NOMO-1 treated with DMSO at 0.1 percent for 48 hours (cell line): ENCODE results near the gene LRRC8E.
"Not testable (repeated sequence)": the region's sequence is repeated elsewhere in the genome, so short reads cannot be mapped to it uniquely, and the experiment has no call there.

ENCODE experiments used
- DNase-seq: peaks from one replicate; lab custom pipeline; 2025; ENCODE audit not compliant: unreplicated experiment; lab: John Stamatoyannopoulos, UW

LRRC8E gene

DNA sequence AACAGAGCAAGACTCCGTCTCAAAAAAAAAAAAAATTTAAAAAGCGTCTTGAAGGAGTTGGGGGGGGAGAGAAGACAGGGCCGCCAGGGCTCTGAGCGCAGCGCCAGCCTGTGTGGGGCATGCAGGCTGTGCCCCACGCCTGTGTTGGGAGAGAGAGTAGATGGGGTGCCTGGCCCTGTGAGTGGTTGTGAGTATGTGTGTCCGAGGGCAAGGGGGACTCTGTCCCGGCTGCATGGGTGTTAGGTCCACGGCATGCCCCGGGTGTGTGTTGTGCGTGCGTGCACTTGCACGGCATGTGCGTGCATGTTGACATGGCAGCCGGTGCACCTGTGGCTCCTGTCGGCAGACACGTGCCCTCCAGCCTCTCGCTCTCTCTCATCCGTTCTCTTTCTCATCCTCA lies 18.8 kb downstream of the LRRC8E start:
- DNase-seq = no peak

DNA sequence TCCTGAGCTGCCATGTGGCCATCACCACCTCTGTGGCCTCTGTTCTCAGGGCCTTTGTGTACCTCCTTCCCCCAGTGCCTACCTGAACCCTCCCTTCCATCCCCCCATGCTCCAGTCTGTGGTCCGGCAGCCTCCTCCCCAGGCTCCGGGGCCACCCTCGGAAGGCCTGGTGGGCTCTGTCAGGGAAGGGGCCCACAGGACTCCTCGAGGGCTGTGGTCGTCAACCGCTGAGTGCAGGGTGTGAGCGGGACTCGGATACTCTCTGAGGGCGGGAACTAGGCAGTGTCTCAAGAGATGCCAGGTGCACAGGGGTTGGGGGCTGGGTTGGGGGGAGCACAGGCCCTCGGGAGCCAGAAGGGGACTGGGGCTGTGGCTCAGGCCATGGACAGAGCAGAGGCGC lies 19.2 kb downstream of the LRRC8E start:
- DNase-seq = no peak

DNA sequence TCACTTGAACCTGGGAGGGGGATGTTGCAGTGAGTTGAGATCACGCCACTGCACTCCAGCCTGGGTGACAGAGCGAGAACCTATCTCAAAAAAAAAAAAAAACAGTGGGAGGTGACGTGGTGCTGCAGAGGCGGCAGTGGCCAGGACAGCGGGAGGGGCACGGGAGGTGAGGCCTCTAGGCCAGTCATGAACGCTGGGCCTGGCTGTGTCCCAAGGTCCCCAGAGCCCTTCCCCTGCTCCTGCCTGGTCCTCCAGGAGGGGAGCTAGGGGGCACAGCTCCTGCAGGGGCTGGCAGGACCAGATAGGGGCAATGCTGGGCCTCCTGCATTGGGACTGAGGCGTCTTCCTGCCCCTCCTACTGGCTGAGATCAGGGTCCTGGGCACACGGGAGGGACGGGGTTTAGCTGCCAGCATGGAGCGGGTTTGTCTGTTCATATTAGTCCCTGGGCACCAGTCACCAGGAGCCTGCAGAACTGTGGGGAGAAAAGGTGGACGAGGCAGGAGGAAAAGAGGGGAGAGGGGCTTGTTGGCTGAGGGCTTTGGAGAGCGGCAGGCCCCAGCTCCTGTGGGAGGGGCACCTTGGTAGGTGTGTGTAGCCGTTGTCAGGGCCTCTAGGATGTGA lies 19.9 kb downstream of the LRRC8E start:
- no peak for DNase-seq

DNA sequence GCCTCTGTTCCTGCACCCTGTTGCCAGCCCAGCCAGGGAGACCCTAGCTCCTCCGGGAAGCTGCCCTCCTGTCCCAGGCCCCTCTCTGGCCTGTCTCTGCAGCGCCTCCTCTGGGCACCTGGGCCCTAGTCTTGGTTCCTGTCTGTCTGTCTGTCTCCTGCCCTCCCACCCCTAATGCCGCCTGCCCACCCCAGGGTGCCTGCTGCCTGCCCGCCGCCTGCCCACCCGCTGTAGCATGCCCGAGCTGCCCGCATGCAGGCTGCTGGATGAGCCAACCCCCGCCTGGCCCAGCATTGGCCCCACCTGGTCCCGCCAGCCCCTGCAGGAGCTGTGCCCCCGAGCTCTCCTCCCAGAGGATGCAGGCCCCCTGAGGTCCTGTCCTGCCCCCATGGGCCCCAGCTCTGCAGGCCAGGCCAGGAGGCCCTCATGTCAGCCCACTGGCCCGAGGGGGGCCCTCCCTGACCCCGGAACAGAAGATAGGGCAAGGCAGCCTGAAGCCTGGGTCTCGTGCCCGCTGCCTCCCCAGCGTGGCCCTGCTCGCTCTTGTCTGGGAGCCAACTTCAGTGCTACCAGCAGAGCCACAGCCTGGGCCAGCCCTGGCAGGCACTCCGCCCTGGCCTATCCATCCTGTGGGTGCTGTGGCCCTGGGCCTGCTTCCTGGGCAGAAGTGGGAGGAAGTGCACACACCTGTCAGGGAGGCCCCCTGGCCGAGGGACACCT lies 20.6 kb downstream of the LRRC8E start:
- no peak for DNase-seq

DNA sequence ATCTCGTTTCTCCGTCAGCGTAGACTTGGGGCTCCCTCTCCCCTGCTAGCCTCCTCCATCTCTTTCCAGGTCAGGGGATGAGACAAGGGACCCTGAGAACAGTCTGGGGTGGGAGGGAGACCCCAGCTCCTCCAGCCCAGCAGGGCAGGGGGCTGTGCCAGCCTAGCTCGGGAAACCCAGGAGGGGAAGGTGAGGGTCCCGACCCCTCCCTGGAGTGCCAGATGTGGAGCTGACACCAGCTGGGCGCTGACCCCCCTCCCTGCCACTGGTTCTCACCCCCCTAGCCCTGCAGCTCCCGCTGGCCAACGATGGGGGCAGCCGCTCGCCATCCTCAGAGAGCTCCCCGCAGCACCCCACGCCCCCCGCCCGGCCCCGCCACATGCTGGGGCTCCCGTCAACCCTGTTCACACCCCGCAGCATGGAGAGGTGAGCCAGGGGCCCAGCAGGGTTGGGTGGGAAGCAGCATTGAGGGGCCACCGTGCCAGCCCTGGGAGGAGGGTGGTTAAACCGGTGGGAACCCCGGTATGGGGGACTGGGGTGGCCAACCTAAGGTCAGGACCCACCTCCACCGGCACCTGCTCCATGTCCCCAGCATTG lies 21.3 kb downstream of the LRRC8E start:
- no peak for DNase-seq

DNA sequence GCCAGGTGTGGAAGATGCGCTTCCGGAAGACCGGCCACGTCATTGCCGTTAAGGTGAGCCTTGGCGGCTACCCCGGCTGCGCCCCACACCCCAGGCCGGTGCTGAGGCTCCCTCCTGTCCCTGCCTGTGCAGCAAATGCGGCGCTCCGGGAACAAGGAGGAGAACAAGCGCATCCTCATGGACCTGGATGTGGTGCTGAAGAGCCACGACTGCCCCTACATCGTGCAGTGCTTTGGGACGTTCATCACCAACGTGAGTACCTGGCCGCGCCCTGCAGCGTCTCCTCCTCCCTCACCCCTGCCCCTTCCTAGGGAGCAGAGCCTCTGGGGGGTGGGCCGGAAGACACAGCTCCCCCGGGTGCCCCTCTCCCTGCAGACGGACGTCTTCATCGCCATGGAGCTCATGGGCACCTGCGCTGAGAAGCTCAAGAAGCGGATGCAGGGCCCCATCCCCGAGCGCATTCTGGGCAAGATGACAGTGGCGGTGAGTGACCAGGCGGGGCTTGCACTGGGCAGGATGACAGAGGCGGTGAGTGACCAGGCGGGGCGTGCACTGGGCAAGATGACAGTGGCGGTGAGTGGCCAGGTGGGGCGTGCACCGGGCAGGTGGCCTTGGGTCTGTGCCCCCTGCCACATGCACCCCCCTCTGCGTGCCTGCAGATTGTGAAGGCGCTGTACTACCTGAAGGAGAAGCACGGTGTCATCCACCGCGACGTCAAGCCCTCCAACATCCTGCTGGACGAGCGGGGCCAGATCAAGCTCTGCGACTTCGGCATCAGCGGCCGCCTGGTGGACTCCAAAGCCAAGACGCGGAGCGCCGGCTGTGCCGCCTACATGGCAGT lies 22.2 kb downstream of the LRRC8E start:
- no peak for DNase-seq

DNA sequence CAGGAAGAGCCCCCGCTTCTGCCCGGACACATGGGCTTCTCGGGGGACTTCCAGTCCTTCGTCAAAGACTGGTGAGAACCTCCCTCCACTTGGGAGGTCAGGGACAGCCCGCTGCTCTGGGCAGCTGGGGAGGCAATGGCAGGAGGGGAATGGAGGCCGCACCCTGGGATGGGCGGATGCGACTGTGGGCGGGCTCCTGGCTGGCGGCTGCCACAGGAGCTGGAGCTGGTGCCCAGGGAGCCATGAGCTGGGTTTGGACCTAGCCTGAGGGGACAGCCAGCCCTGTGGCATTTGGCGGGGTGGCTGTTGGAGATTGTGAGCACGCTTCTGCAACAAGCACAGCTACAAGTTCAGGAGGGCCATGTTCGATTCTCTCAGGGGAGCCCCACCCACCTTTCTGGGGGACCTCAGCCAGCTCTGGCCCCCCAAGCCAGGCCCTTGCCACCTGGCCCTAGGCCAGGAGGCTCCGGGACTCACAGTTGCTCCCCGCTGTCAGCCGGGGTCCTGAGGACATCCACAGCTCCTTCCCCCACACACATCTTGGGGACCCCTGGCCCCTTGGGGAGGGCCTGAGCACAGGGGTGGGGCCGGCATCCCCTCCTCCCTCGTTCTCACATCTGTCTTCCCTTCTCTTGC lies 23.3 kb downstream of the LRRC8E start:
- no peak for DNase-seq

DNA sequence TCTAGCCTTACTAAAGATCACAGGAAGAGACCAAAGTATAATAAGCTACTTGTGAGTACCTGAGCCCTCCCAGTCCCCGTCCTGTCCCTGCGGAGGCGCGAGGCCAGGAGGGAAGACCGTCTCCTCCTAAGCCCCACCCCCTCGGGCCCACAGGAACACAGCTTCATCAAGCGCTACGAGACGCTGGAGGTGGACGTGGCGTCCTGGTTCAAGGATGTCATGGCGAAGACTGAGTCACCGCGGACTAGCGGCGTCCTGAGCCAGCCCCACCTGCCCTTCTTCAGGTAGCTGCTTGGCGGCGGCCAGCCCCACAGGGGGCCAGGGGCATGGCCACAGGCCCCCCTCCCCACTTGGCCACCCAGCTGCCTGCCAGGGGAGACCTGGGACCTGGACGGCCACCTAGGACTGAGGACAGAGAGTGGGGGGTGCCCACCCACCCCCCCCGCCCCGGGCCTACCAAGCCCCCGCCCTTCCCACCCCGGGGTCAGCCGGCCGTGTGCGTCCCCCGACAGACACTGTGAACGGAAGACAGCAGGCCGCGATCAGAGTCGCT lies 23.9 kb downstream of the LRRC8E start:
- DNase-seq = no peak

DNA sequence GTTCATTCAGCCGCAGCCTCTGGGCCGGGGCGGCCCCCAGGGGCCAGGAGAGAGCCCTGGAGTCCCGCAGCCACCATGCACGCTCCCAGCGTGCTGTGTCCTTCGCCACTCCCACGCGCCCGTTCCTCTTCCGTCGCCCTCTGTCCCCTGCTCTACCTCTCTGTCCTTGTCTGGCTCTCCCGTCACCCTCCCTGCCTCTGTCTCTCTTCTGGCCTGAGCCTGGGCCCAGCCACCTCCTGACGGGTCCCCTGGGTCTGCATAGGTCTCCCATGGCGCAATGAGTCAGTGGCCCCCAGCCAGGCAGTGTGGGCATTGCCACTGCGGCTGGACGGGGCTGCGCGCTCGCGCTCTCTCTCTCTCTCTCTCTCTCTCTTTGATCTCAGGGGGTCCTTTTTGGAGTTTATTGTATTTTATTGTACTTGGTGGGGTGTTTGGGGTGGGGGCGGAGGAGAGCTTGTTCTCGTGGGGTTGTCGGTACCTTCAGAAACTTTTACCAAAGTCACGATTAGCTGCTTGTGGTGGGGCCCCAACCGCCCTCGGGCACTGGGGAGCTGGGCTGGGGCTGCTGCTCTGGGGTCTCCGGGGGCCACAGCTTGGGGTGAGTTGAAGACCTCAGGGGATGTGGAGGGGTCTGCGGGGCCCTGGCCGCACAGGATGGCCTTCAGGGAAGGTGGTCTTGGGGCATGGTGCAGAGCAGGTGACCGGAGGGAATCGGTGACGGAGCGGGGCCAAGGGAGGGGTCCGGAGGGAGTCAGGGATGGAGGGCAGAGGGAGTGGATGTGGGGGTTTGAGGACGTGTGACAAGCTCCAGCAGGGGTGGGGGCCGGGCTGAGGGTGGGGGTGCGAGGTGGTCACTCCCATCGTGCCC lies 24.6 kb downstream of the LRRC8E start:
- no peak for DNase-seq

DNA sequence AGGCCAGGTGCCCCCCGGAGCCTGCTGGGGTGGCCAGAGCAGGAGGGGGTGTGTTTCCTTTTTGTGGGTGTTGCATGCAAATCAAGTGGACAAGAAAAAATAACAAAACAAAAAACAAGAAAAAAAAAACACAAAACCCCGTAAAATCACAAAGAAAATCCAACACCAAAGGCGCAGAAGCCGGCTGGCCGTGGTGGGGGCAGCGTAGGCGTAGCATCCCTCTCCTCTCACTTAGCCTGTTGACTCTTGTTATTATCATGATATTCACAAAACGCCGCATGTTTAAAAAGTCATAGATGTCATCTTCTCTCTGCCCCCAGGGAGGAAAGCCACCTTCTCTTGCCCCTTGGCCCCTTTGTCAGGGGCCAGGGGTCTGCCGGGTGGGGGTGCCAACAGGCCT lies 25.3 kb downstream of the LRRC8E start:
- DNase-seq = no peak

DNA sequence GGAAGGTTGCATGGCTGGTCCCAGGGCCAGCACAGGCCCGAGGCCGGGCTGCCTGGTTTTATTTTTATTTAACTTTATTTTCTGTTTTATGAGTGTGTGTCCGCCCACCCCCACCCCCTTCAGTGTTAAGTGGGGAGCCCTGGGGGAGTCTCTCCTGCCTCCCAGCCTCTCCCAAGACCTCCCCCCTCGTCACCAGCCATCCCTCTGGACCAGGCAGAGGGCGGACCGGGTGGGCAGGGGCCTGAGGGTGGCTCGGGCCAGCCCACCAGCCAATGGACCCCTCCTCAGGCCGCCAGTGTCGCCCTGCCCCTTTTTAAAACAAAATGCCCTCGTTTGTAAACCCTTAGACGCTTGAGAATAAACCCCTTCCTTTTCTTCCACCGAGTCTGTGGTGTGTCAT lies 25.8 kb downstream of the LRRC8E start:
- no peak for DNase-seq

DNA sequence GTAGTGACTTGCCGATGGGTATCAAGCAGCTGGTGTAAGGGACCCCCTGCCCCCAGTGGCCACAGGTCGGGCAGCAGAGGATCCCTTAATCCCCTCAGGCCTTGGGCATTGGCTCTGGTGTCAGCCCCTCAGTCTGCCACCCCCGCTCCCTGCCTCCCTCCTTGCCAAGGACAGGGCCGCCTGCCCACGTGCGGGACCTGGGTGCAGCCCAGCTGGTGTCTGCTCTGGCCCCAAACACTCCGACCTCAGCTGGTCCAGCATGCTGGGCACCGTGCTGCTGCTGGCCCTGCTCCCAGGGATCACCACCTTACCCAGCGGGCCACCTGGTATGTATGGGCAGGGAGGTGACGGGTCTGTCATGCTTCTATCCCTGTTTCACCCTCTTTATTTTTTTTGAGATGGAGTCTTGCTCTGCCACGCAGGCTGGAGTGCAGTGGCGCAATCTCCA lies 26.3 kb downstream of the LRRC8E start, which contains the start of gene TGFBR3L:
Gene TGFBR3L (plus strand): TSS at position 233 of the 448 bp plus-strand sequence.
- DNase-seq = no peak

DNA sequence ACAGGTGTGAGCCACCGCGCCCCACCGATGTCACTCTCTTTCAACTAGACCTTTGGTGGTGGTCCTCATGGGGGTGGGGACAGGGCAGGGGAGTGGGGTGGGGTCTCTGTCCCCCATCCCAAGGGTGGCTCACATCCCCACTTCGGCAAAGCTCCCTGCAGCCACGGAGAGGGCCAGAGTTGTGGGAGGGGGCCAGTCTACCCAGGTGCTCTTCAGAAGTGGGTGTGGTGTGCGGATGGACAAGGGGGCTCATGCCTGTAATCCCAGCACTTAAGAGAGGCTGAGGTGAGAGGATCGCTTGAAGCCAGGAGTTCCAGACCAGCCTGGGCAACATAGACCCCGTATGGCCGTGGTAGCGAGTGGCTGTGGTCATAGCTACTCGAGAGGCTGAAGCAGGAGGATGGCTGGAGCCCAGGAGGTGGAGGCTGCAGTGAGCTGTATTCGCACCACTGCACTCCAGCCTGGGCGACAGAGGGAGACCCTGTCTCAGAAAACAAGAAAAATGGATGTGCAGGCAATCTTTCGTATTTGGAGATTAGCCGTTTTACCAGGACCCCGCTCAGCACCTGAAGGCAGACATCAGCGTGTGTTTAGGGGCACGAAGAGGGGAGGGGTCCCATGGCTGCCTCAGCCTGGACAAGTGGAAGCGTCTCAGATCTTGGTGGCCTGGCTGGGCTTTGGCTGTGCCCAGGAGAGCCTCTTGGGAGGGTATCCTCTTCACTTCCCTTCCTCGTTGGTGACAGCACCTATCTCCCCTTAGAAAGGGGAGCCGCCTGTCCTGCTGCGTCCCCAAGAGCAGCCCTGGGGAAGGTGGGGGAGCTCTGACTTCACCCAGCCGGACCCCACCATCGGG lies 27.2 kb downstream of the LRRC8E start:
- DNase-seq = no peak

DNA sequence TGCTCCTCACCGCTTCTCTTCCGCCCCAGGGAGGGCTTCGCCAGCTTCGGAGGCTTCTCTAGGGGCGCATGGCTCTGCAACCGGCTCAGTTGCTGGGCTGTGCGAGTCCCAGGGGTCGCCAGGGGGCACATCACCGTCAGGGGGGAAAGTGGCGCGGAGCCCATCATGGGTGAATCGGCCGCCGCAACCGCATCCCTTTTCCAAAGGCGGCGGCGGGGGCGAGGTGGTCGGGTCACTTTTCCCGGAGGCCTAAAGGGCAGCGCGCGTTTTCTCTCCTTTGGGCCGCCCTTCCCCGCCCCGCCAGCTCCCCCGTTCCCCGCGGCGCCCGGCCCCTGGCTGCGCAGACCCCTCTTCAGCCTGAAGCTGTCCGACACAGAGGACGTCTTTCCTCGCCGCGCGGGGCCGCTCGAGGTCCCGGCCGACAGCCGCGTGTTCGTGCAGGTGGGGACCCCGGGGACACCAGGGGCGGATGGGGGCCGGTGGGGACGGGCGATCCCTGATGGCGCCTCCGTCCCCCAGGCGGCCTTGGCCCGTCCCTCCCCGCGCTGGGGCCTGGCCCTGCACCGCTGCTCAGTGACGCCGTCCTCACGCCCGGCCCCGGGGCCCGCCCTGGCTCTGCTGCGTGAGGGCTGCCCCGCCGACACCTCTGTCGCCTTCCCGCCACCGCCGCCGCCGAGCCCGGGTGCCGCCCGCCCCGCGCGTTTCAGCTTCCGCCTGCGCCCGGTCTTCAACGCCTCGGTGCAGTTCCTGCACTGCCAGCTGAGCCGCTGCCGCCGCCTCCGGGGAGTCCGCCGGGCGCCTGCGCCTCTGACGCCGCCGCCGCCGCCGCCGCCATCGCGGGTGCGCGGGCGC lies 28.0 kb downstream of the LRRC8E start:
- DNase-seq = peak; percentile 33

DNA sequence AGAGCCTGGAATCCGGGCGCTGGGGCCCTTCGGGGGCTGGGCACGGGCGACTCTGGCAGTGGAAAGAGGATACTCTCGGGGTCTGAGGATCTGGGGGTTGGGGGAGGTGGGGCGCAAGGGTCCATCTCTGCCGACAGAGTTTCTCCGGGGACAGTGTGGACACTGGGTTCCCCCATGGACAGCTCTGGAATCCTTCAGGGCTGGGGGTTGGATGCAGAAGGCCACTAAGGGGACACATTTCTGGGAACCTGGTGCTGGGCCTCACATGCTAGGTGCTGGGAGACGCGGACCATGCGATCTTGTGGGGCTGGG lies 28.6 kb downstream of the LRRC8E start:
- DNase-seq = no peak

DNA sequence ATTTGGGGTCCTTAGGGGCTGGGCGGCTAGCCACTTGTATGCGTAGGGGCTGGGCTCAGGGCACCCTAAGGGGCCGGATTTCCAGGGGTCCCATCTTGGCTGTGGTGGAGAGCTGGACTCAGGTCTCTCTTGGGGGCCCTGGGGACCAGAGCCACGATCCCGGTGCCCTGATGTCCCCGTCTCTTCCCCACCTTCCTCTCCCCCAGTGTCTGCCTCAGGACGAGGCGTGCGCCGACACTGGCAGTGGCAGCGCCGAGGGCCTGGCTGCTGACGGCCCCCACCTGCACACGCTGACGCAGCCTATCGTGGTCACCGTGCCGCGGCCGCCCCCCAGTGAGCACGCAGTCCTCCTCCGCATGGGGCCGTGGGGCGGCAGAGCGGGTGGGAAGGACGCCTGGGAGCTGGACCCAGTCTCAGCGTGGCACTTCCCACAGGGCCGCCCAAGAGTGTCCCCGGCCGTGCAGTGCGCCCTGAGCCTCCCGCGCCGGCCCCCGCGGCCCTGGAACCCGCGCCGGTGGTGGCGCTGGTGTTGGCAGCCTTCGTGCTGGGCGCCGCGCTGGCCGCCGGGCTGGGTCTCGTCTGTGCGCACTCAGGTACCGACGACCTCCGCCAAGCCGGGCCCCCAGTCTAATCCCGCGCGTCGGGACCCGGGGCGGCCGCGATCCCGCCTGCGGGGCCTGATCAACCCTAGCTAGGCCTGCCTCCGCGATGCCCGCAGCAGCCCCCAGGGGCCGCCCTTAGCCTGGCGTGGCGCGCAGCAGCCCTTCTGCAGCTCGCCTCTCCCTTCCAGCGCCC lies 29.2 kb downstream of the LRRC8E start:
- peak; percentile 44 for DNase-seq

DNA sequence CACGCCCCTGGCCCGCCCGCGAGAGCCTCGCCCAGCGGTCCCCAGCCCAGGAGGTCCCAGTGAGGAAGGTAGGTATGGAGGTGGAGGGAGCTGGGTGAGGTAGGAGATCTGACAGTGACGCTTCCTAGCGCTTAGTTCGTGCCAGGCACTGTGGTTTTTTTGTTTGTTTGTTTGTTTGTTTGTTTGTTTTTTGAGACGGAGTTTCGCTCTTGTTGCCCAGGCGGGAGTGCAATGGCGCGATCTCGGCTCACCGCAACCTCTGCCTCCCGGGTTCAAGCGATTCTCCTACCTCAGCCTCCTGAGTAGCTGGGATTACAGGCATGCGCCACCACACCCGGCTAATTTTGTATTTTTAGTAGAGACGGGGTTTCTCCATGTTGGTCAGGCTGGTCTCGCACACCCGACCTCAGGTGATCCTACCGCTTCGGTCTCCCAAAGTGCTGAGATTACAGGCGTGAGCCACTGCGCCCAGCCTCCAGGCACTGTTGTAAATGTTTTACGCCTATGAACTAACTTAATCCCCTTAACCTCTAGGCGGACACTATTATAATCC lies 29.8 kb downstream of the LRRC8E start:
- not testable (repeated sequence) for DNase-seq
